Smooth muscle cell (in vitro differentiated cells): ENCODE measurements around the gene YPEL5. TPM values are rescaled to one million over a fixed set of nuclear protein-coding genes. Genes with fewer than 3 reads are reported as not detected.

Experiments used
- DNase-seq: peaks from one replicate; lab custom pipeline; 2025; ENCODE audit not compliant: unreplicated experiment; lab: John Stamatoyannopoulos, UW
- H2AFZ ChIP-seq: fragments of 200-600 bp; sonication (generic); 2 replicates; pipeline ENCODE4 v1.6.0; 2016; ENCODE audit warnings: antibody characterized with exemption, low read depth, mild to moderate bottlenecking
- H3F3A ChIP-seq: fragments of 200-600 bp; sonication (generic); 2 replicates; pipeline ENCODE4 v1.6.0; 2017; ENCODE audit warnings: antibody characterized with exemption, low read depth
- H3K27ac ChIP-seq: fragments of 200-600 bp; sonication (generic); 2 replicates; pipeline ENCODE4 v1.5.1; 2016; ENCODE audit warnings: low read depth, mild to moderate bottlenecking
- H3K27me3 ChIP-seq: fragments of 200-600 bp; sonication (generic); 2 replicates; pipeline ENCODE4 v1.6.1; 2016; ENCODE audit warnings: low read depth, mild to moderate bottlenecking
- H3K36me3 ChIP-seq: fragments of 200-600 bp; sonication (generic); 2 replicates; pipeline ENCODE4 v1.5.1; 2016; ENCODE audit warnings: low read depth
- H3K4me1 ChIP-seq: fragments of 200-600 bp; sonication (generic); 2 replicates; pipeline ENCODE4 v1.5.1; 2016; ENCODE audit warnings: low read depth
- H3K4me2 ChIP-seq: fragments of 200-600 bp; sonication (generic); 2 replicates; pipeline ENCODE4 v1.6.0; 2016; ENCODE audit warnings: mild to moderate bottlenecking
- H3K4me3 ChIP-seq: fragments of 200-600 bp; sonication (generic); 2 replicates; pipeline ENCODE4 v1.5.1; 2016; ENCODE audit warnings: mild to moderate bottlenecking
- H3K79me2 ChIP-seq: fragments of 200-600 bp; sonication (generic); 2 replicates; pipeline ENCODE4 v1.6.0; 2016; ENCODE audit warnings: low read depth, mild to moderate bottlenecking
- H3K9ac ChIP-seq: fragments of 200-600 bp; sonication (generic); 2 replicates; pipeline ENCODE4 v1.6.0; 2016; ENCODE audit warnings: low read depth
- H3K9me3 ChIP-seq: fragments of 200-600 bp; sonication (generic); replicated peaks from 2 replicates; pipeline ENCODE4 v1.5.1; 2016; ENCODE audit warnings: low read depth
- H4K20me1 ChIP-seq: fragments of 200-600 bp; sonication (generic); 2 replicates; pipeline ENCODE4 v1.6.0; 2016; ENCODE audit warnings: low read depth
- CTCF ChIP-seq: fragments of 200-600 bp; sonication (generic); IDR thresholded peaks from 2 replicates; pipeline ENCODE4 v1.5.1; 2017; ENCODE audit warnings: borderline replicate concordance, mild to moderate bottlenecking, antibody characterized with exemption; ENCODE audit not compliant: insufficient read depth, poor library complexity, severe bottlenecking
- WGBS: methylation state at CpG from one replicate; pipeline ENCODE4 v1.1.7; 2016; ENCODE audit warnings: low lambda C conversion rate; 5-methylcytosine and 5-hydroxymethylcytosine counted together
- polyA plus RNA-seq: library from polyadenylated mRNA; unstranded; fragments of >200 nt; fragmentation: Nextera tagmentation; extraction: Ambion mirVana; gene quantifications from 2 replicates; pipeline ENCODE4 v1.2.1, GENCODE V29; 2016
- total RNA-seq: library from RNA; depleted of rRNA; stranded (reverse); fragments of >200 nt; gene quantifications from 2 replicates; pipeline ENCODE4 v1.2.3, GENCODE V29; 2014

YPEL5 gene
- total and polyA plus RNA-seq, 2 experiments from 2014 or later: 95.7 to 155 TPM

GRCh38 chr2:30201990-30202389, 55.2 kb downstream of the YPEL5 start:
- Histone ChIP-seq H3K9ac (no peak overlapping the region), H3K27me3 (peaks cover 7% of the 10 kb centered on the region), H3K4me2 (no peak overlapping the region), H3K9me3 (no peaks in the 10 kb centered on the region), H3F3A (no peaks in the 10 kb centered on the region), H2AFZ (no peak overlapping the region), H3K36me3 (no peaks in the 10 kb centered on the region), H3K4me1 (no peaks in the 10 kb centered on the region), H4K20me1 (no peaks in the 10 kb centered on the region), H3K27ac (no peak overlapping the region), H3K79me2 (no peaks in the 10 kb centered on the region), H3K4me3 (no peak overlapping the region)
- 67% methylated on average over 1 of the region's 1 CpG for WGBS
- TF ChIP-seq CTCF: no peak
- DNase-seq: no peak

GRCh38 chr2:30203156-30203555, 56.3 kb downstream of the YPEL5 start:
- H2AFZ ChIP-seq: no peak overlapping the region
- no peaks in the 10 kb centered on the region for H3F3A ChIP-seq
- H3K4me1 ChIP-seq: no peaks in the 10 kb centered on the region
- H3K79me2 ChIP-seq: no peaks in the 10 kb centered on the region
- no peak overlapping the region for H3K9ac ChIP-seq
- TF ChIP-seq CTCF: no peak
- no peak overlapping the region for H3K27ac ChIP-seq
- no peak overlapping the region for H3K4me2 ChIP-seq
- no peak overlapping the region for H3K4me3 ChIP-seq
- peaks cover 7% of the 10 kb centered on the region for H3K27me3 ChIP-seq
- no peaks in the 10 kb centered on the region for H3K9me3 ChIP-seq
- 96% methylated on average over 7 of the region's 7 CpGs for WGBS
- no peak for DNase-seq
- no peaks in the 10 kb centered on the region for H3K36me3 ChIP-seq
- no peaks in the 10 kb centered on the region for H4K20me1 ChIP-seq

- H2AFZ ChIP-seq: no peak overlapping the region
- H3K79me2 ChIP-seq: no peaks in the 10 kb centered on the region
- H3K36me3 ChIP-seq: no peaks in the 10 kb centered on the region
- H3K4me3 ChIP-seq: no peak overlapping the region
- no peak for DNase-seq
- no peaks in the 10 kb centered on the region for H3K9me3 ChIP-seq
- no peak for TF ChIP-seq CTCF
- WGBS: 98% methylated on average over 4 of the region's 4 CpGs
- no peaks in the 10 kb centered on the region for H3F3A ChIP-seq
- no peak overlapping the region for H3K9ac ChIP-seq
- peaks cover 7% of the 10 kb centered on the region for H3K27me3 ChIP-seq
- no peak overlapping the region for H3K4me2 ChIP-seq
- no peaks in the 10 kb centered on the region for H3K4me1 ChIP-seq
- no peaks in the 10 kb centered on the region for H4K20me1 ChIP-seq
- H3K27ac ChIP-seq: no peak overlapping the region
Observed at GRCh38 chr2:30204281-30204680, 57.5 kb downstream of the YPEL5 start.

GRCh38 chr2:30205456-30205855, 58.6 kb downstream of the YPEL5 start:
- Histone ChIP-seq H3K36me3 (no peaks in the 10 kb centered on the region), H3K9ac (no peak overlapping the region), H3K4me2 (no peak overlapping the region), H3K27ac (no peak overlapping the region), H3K4me1 (no peaks in the 10 kb centered on the region), H3K9me3 (no peaks in the 10 kb centered on the region), H3K79me2 (no peaks in the 10 kb centered on the region), H4K20me1 (no peaks in the 10 kb centered on the region), H3K27me3 (peaks cover 7% of the 10 kb centered on the region), H2AFZ (no peak overlapping the region), H3F3A (no peaks in the 10 kb centered on the region), H3K4me3 (no peak overlapping the region)
- no peak for TF ChIP-seq CTCF
- WGBS: 85% methylated on average over 1 of the region's 1 CpG
- no peak for DNase-seq
